Heart right ventricle (tissue), 16 donors: ENCODE measurements around the gene PRSS12. TPM values are rescaled to one million over a fixed set of nuclear protein-coding genes. Genes with fewer than 3 reads are reported as not detected.

Experiments
- ATAC-seq, 8 donors: fragments of 200-7000 bp; cut with Tn5 transposase; one replicate each; pipeline ENCODE4 v1.9.1; 2020; ENCODE audit warnings: mild to moderate bottlenecking in 8 of 8, moderate library complexity in 8 of 8, moderate number of reproducible peaks in 1 of 8
- DNase-seq, 2 donors: peaks; one replicate each; pipeline ENCODE4 v3.0.0-alpha.2; 2020
- H3K27ac ChIP-seq, 10 donors: fragments of 200-600 bp; sonication (generic) in 2 of 10; one replicate each; pipeline versions ENCODE4 v1.5.0 to v1.8.0; 2020 to 2022; ENCODE audit warnings: mild to moderate bottlenecking in 3 of 10
- H3K27me3 ChIP-seq, 7 donors: fragments of 200-600 bp; one replicate each; pipeline ENCODE4 v1.8.0; 2021 to 2022; ENCODE audit warnings: mild to moderate bottlenecking in 2 of 7
- H3K36me3 ChIP-seq, 9 donors: fragments of 200-600 bp; sonication (generic) in 1 of 9; one replicate each; pipeline versions ENCODE4 v1.5.0 to v1.8.0; 2020 to 2022; ENCODE audit warnings: mild to moderate bottlenecking in 2 of 9
- H3K4me1 ChIP-seq, 9 donors: fragments of 200-600 bp; sonication (generic) in 1 of 9; one replicate each; pipeline versions ENCODE4 v1.5.0 to v1.8.0; 2020 to 2022; ENCODE audit warnings: mild to moderate bottlenecking in 4 of 9
- H3K4me3 ChIP-seq, 10 donors: fragments of 200-600 bp; sonication (generic) in 2 of 10; one replicate each; pipeline versions ENCODE4 v1.5.0 to v1.8.0; 2020 to 2022; ENCODE audit warnings: mild to moderate bottlenecking in 7 of 10, moderate library complexity in 2 of 10
- H3K9me3 ChIP-seq, 11 donors: fragments of 200-600 bp in 10 of 11; sonication (generic) in 2 of 11; one replicate each; pipeline versions ENCODE4 v1.5.0 to v1.8.0; 2013 to 2022; ENCODE audit warnings: mild to moderate bottlenecking in 2 of 11, control low read depth in 1 of 11, moderate library complexity in 1 of 11
- CTCF ChIP-seq, 9 donors: fragments of 200-600 bp; sonication (generic) in 2 of 9; IDR thresholded peaks; one replicate each; pipeline versions ENCODE4 v1.5.0 to v1.8.0; 2021 to 2022; ENCODE audit warnings: antibody characterized with exemption in 9 of 9, mild to moderate bottlenecking in 5 of 9, moderate library complexity in 1 of 9
- WGBS, 2 donors: extraction: QIAGEN DNeasy Blood & Tissue Kit; methylation state at CpG; one replicate each; pipeline ENCODE4 v1.1.7; 2013; ENCODE audit warnings: inconsistent platforms in 1 of 2; 5-methylcytosine and 5-hydroxymethylcytosine counted together
- intact Hi-C, 10 donors: fragments of 100-400 bp; cut with DNase I; formaldehyde crosslinking; loops; one replicate each; pipeline versions ENCODE4 v1.11.1 to v1.14.2; 2022
- polyA plus RNA-seq, 2 donors: library from polyadenylated mRNA; stranded (reverse); fragments of 200-250 nt; gene quantifications; one replicate each; pipeline ENCODE4 v1.2.3, GENCODE V29; 2013
- total RNA-seq, 10 donors: library from RNA; stranded (reverse); fragmentation: NEBNext Ultra II Directional in 3 of 10; extraction: Animal tissue kit (Norgen Biotek cat#: 25700) in 3 of 10; gene quantifications; one replicate each; pipeline versions ENCODE4 v1.2.1 to v1.2.4, GENCODE V29; 2021 to 2023
- donor health status: Arrhythmogenic right ventricular cardiomyopathy.
- donor health status: ischemic (EF 13 %, LVEDD 7.1; RV severe dilation, severe dysfunction).
- donor health status: healthy with polysubstance abuse.
- donor health status: DM: no; HTN: yes; CAD: no.
- donor health status: DM: no; HTN: no; CAD: no.
- donor health status: ischemic (EF 25% LVEDD 6.9; RV normal size, moderate dysfunction).
- donor health status: ischemic (EF 25% LVEDD 5.7; RV mildly dilated, moderate dysfunction).
- donor health status: healthy.
- donor health status: DM: yes; HTN: yes; CAD: no.
- donor health status: Ischemic cardiomyopathy.
- donor health status: ischemic (EF 35%, LVEDD 5.7; RV mildly dilated, moderate dysfunction).
- donor health status: nonischemic (EF 11% LVEDD 7.7; RV severe dilation, severe dysfunction).
- donor health status: DM: yes; HTN: yes; CAD: no.
- donor health status: PGD.
- donor health status: ischemic (EF 29% LVEDD 5.4; RV normal size, mild dysfunction).
- donor health status: nonischemic (EF 23%, LVEDD 6.1; RV moderate dilation, normal function).

Gene PRSS12
- total and polyA plus RNA-seq, 12 donors = 0.03 to 0.47 TPM; not detected in 10

GRCh38 chr4:118254368-118254767, 98.4 kb downstream of the PRSS12 start:
- H3K4me1 ChIP-seq = no peaks in the 10 kb centered on the region

GRCh38 chr4:118249890-118250289, 102.9 kb downstream of the PRSS12 start:
- no peaks in the 10 kb centered on the region for H3K36me3 ChIP-seq
- H3K4me3 ChIP-seq = no peak overlapping the region
- H3K27ac ChIP-seq = no peak overlapping the region
- ATAC-seq (no peak), DNase-seq (no peak)
- no peaks in the 10 kb centered on the region for H3K4me1 ChIP-seq
- 84 to 87% methylated on average over 3 of the region's 3 CpGs for WGBS, 2 donors
- no peak for TF ChIP-seq CTCF (IDR thresholded peaks at IDR 0.05)
- H3K27me3 ChIP-seq = peaks cover 0 to 1% (median 0%) of the 10 kb centered on the region in 7 donors
- peaks cover 0 to 13% (median 3%) of the 10 kb centered on the region in 11 donors for H3K9me3 ChIP-seq
- intact Hi-C loops = no loop called here

More at GRCh38 chr4:118254368-118254767, 98.4 kb downstream of the PRSS12 start:
- no peaks in the 10 kb centered on the region for H3K36me3 ChIP-seq
- peaks cover 0 to 13% (median 3%) of the 10 kb centered on the region in 11 donors for H3K9me3 ChIP-seq
- intact Hi-C loops = no loop called here
- no peak for TF ChIP-seq CTCF (IDR thresholded peaks at IDR 0.05)
- DNase-seq (no peak), ATAC-seq (no peak)
- H3K27me3 ChIP-seq = no peaks in the 10 kb centered on the region
- H3K27ac ChIP-seq = no peak overlapping the region
- no peak overlapping the region for H3K4me3 ChIP-seq

- WGBS, 2 donors = 89 to 90% methylated on average over 2 of the region's 2 CpGs
- H3K9me3 ChIP-seq = no peaks in the 10 kb centered on the region
- peaks cover 0 to 14% (median 0%) of the 10 kb centered on the region in 7 donors for H3K27me3 ChIP-seq
- no peak overlapping the region for H3K27ac ChIP-seq
- DNase-seq (no peak), ATAC-seq (no peak)
- intact Hi-C loops = no loop called here
- no peak for TF ChIP-seq CTCF (IDR thresholded peaks at IDR 0.05)
- H3K4me3 ChIP-seq = no peak overlapping the region
- no peaks in the 10 kb centered on the region for H3K4me1 ChIP-seq
- no peaks in the 10 kb centered on the region for H3K36me3 ChIP-seq
Observed at GRCh38 chr4:118237531-118237930, 115.3 kb downstream of the PRSS12 start.

GRCh38 chr4:118235566-118236120, 117.2 kb downstream of the PRSS12 start:
- peaks cover 0 to 21% (median 0%) of the 10 kb centered on the region in 7 donors for H3K27me3 ChIP-seq
- no peaks in the 10 kb centered on the region for H3K9me3 ChIP-seq
- DNase-seq (no peak), ATAC-seq (no peak)
- H3K4me1 ChIP-seq = no peaks in the 10 kb centered on the region
- no peak overlapping the region for H3K27ac ChIP-seq
- H3K4me3 ChIP-seq = no peak overlapping the region
- no peak for TF ChIP-seq CTCF (IDR thresholded peaks at IDR 0.05)
- no peaks in the 10 kb centered on the region for H3K36me3 ChIP-seq
- intact Hi-C loops = no loop called here
- WGBS, 2 donors = 92 to 94% methylated on average over 1 of the region's 1 CpG
